Astrocyte (in vitro differentiated cells and primary cell): Measurements from ENCODE around the gene KCTD19. TPM values are rescaled to one million over a fixed set of nuclear protein-coding genes. Genes with fewer than 3 reads are reported as not detected.
A peak's percentile ranks its signal among the peaks of the same experiment; 100 is the strongest.

ENCODE experiments used
- DNase-seq: peaks from one replicate; pipeline ENCODE4 v3.0.0-alpha.2; 2010; ENCODE audit warnings: low read depth
- FAIRE-seq: peaks from 2 replicates; lab custom pipeline; 2011; peaks lifted over from hg19 to GRCh38; lab: Jason Lieb, UNC
- H2AFZ ChIP-seq: 2 replicates; pipeline ENCODE4 v1.6.0; 2012; ENCODE audit warnings: low read depth, low read length, inconsistent platforms
- H3K27ac ChIP-seq: 2 replicates; pipeline ENCODE4 v1.5.1; 2011; ENCODE audit warnings: low read depth, low read length, inconsistent platforms
- H3K27me3 ChIP-seq: 2 replicates; pipeline ENCODE4 v1.6.0; 2011; ENCODE audit warnings: low read length, inconsistent platforms; ENCODE audit not compliant: insufficient read depth
- H3K36me3 ChIP-seq: 2 replicates; pipeline ENCODE4 v1.5.1; 2011; ENCODE audit warnings: low read length, inconsistent platforms; ENCODE audit not compliant: insufficient read depth
- H3K4me1 ChIP-seq: 2 replicates; pipeline ENCODE4 v1.5.1; 2011; ENCODE audit warnings: low read length, inconsistent platforms; ENCODE audit not compliant: insufficient read depth
- H3K4me2 ChIP-seq: 2 replicates; pipeline ENCODE4 v1.6.0; 2012; ENCODE audit warnings: low read length, inconsistent platforms
- H3K4me3 ChIP-seq: 2 replicates; pipeline ENCODE4 v1.5.1; 2011; ENCODE audit warnings: low read depth, mild to moderate bottlenecking, low read length, inconsistent platforms; ENCODE audit not compliant: insufficient read depth
- H3K79me2 ChIP-seq: 2 replicates; pipeline ENCODE4 v1.6.0; 2012; ENCODE audit warnings: mild to moderate bottlenecking, low read length, inconsistent platforms; ENCODE audit not compliant: insufficient read depth
- H3K9ac ChIP-seq: 2 replicates; pipeline ENCODE4 v1.6.0; 2012; ENCODE audit warnings: mild to moderate bottlenecking, low read length, inconsistent platforms
- H3K9me3 ChIP-seq: 2 replicates; pipeline ENCODE4 v1.5.1; 2012; ENCODE audit warnings: low read depth, mild to moderate bottlenecking, low read length, inconsistent platforms; ENCODE audit not compliant: insufficient read depth
- H4K20me1 ChIP-seq: 2 replicates; pipeline ENCODE4 v1.6.0; 2012; ENCODE audit warnings: low read length, inconsistent platforms; ENCODE audit not compliant: insufficient read depth
- H3K27ac Mint-ChIP-seq: one replicate; pipeline ENCODE4 v1.8.0; 2021; ENCODE audit warnings: mild to moderate bottlenecking, mixed read lengths; ENCODE audit not compliant: unreplicated experiment
- H3K27me3 Mint-ChIP-seq: one replicate; pipeline ENCODE4 v1.8.0; 2021; ENCODE audit warnings: low read depth, mixed read lengths; ENCODE audit not compliant: unreplicated experiment
- H3K36me3 Mint-ChIP-seq: one replicate; pipeline ENCODE4 v1.8.0; 2021; ENCODE audit warnings: low read depth, mixed read lengths; ENCODE audit not compliant: unreplicated experiment
- H3K4me1 Mint-ChIP-seq: one replicate; pipeline ENCODE4 v1.8.0; 2021; ENCODE audit warnings: low read depth, mixed read lengths; ENCODE audit not compliant: unreplicated experiment
- H3K4me3 Mint-ChIP-seq: one replicate; pipeline ENCODE4 v1.8.0; 2021; ENCODE audit warnings: mild to moderate bottlenecking, moderate library complexity, mixed read lengths; ENCODE audit not compliant: unreplicated experiment
- H3K9me3 Mint-ChIP-seq: one replicate; pipeline ENCODE4 v1.8.0; 2021; ENCODE audit warnings: mild to moderate bottlenecking, mixed read lengths; ENCODE audit not compliant: unreplicated experiment
- EZH2 ChIP-seq: IDR thresholded peaks from 2 replicates; pipeline ENCODE4 v1.6.1; 2012; ENCODE audit warnings: mild to moderate bottlenecking, low read length, inconsistent platforms; ENCODE audit not compliant: insufficient read depth
- total RNA-seq: library from RNA; stranded (reverse); gene quantifications from 2 replicates; pipeline ENCODE4 v1.2.1, GENCODE V29; 2021
- TF ChIP-seq, protein P1 (sequence below): IDR thresholded peaks from 2 replicates; pipeline ENCODE4 v1.5.1; 2011; ENCODE audit warnings: low read depth, mild to moderate bottlenecking, inconsistent platforms, low read length, moderate library complexity; ENCODE audit not compliant: insufficient read depth

Gene KCTD19
- total RNA-seq, 1 donor from 2014 or later = not detected

DNA sequence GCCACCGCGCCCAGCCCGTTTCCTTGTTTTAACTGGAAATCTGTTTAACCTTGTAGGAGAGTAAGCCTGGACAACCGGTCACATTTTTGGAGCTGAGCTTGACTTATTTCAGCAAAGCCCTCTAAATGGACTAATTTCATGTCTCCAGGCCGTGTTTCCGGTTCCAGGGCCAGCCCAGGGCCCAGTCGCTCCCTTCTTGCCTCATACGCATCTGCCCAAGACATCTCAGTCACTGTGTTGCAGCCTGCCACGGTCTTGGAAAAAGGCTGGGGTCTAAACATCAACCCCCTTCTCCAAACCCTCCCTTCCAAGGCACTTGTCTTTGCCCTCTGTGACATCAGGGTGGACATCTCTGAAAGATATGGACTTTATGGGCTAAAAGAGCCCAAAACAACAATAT is 28.3 kb downstream of the KCTD19 start:
- FAIRE-seq = no peak
- Mint-ChIP-seq H3K27ac (no peak overlapping the region), H3K9me3 (no peaks in the 10 kb centered on the region), H3K27me3 (peaks cover 46% of the 10 kb centered on the region), H3K4me1 (peaks cover 12% of the 10 kb centered on the region), H3K4me3 (no peak overlapping the region), H3K36me3 (no peaks in the 10 kb centered on the region)
- Histone ChIP-seq H3K36me3 (no peaks in the 10 kb centered on the region), H4K20me1 (no peaks in the 10 kb centered on the region), H3K4me3 (no peak overlapping the region), H3K4me2 (no peak overlapping the region), H3K27ac (no peak overlapping the region), H3K4me1 (peaks cover 13% of the 10 kb centered on the region), H3K27me3 (no peaks in the 10 kb centered on the region), H3K79me2 (no peaks in the 10 kb centered on the region), H2AFZ (no peak overlapping the region), H3K9ac (no peak overlapping the region), H3K9me3 (no peaks in the 10 kb centered on the region)
- no peak for DNase-seq
- TF ChIP-seq, protein P1, sequence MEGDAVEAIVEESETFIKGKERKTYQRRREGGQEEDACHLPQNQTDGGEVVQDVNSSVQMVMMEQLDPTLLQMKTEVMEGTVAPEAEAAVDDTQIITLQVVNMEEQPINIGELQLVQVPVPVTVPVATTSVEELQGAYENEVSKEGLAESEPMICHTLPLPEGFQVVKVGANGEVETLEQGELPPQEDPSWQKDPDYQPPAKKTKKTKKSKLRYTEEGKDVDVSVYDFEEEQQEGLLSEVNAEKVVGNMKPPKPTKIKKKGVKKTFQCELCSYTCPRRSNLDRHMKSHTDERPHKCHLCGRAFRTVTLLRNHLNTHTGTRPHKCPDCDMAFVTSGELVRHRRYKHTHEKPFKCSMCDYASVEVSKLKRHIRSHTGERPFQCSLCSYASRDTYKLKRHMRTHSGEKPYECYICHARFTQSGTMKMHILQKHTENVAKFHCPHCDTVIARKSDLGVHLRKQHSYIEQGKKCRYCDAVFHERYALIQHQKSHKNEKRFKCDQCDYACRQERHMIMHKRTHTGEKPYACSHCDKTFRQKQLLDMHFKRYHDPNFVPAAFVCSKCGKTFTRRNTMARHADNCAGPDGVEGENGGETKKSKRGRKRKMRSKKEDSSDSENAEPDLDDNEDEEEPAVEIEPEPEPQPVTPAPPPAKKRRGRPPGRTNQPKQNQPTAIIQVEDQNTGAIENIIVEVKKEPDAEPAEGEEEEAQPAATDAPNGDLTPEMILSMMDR = no peak
- TF ChIP-seq EZH2 = no peak

DNA sequence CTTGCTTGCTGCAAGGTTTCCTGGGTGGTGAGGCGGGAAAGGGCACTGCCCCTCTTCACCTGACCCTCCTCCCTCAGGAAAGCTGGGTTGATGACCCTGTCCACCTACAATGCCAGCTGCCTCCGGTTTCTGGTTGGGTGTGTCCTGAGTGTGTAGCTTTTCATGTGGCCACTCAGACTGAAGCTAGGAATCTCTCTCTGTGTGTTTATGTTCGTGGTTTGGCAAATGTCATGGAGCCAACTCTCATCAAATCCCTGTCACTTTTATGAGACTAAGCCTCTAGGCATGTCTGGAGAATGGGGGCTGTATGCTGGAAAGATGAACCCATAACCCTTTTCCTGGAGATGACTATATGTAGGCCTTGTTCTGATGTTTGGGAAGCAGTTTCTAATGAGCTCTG is 30.1 kb downstream of the KCTD19 start:
- TF ChIP-seq, protein P1 = no peak
- TF ChIP-seq EZH2 = no peak
- no peaks in the 10 kb centered on the region for H4K20me1 ChIP-seq
- Mint-ChIP-seq H3K9me3 (no peaks in the 10 kb centered on the region), H3K36me3 (no peaks in the 10 kb centered on the region), H3K4me3 (no peak overlapping the region), H3K27ac (peak overlapping the region; percentile 7), H3K4me1 (peaks cover 12% of the 10 kb centered on the region), H3K27me3 (peaks cover 49% of the 10 kb centered on the region)
- DNase-seq = peak; percentile 92
- no peaks in the 10 kb centered on the region for H3K36me3 ChIP-seq
- no peak overlapping the region for H3K4me3 ChIP-seq
- peak overlapping the region; percentile 53 for H3K4me2 ChIP-seq
- peaks cover 13% of the 10 kb centered on the region for H3K4me1 ChIP-seq
- no peaks in the 10 kb centered on the region for H3K27me3 ChIP-seq
- H3K27ac ChIP-seq = no peak overlapping the region
- no peaks in the 10 kb centered on the region for H3K79me2 ChIP-seq
- no peak overlapping the region for H2AFZ ChIP-seq
- peak; percentile 66 for FAIRE-seq
- H3K9me3 ChIP-seq = no peaks in the 10 kb centered on the region
- no peak overlapping the region for H3K9ac ChIP-seq

DNA sequence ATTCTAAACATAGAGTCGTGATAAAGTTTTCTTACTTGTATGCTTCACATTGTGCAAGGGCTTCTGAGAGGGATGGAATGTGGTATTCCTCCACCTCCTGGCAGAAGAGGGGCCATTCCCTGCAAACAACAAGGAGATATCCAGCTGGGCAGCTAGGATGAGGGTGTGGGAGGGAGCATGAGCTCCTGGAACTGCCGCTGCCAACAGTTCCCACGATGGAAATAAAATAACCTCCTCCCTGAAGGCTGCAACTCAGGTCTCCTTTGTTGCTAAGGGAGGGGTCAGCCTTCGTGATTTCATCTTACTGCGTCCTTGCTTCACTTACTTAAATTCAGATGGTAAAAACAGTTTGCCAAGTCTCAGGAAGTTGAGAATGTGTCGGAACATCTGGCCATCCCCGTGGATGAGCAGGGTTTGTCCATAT is 31.6 kb downstream of the KCTD19 start:
- H3K27ac Mint-ChIP-seq = no peak overlapping the region
- DNase-seq (peak; percentile 40), FAIRE-seq (no peak)
- no peak overlapping the region for H3K4me3 Mint-ChIP-seq
- H3K4me1 Mint-ChIP-seq = peaks cover 15% of the 10 kb centered on the region
- Histone ChIP-seq H3K4me3 (no peak overlapping the region), H3K9me3 (no peaks in the 10 kb centered on the region), H3K79me2 (no peaks in the 10 kb centered on the region), H3K4me2 (no peak overlapping the region), H3K27me3 (no peaks in the 10 kb centered on the region), H3K4me1 (peaks cover 13% of the 10 kb centered on the region), H3K9ac (no peak overlapping the region), H3K27ac (no peak overlapping the region), H4K20me1 (no peaks in the 10 kb centered on the region), H3K36me3 (no peaks in the 10 kb centered on the region), H2AFZ (no peak overlapping the region)
- no peak for TF ChIP-seq EZH2
- TF ChIP-seq, protein P1 = no peak
- H3K9me3 Mint-ChIP-seq = no peaks in the 10 kb centered on the region
- H3K36me3 Mint-ChIP-seq = no peaks in the 10 kb centered on the region
- peaks cover 36% of the 10 kb centered on the region for H3K27me3 Mint-ChIP-seq
